SK-N-SH (cell line): ENCODE data around the gene FAM107B. TPM values are rescaled to one million over a fixed set of nuclear protein-coding genes. Genes with fewer than 3 reads are reported as not detected.

Experiments used
- CTCF ChIA-PET: fragments of 300-600, 350-600 bp; formaldehyde crosslinking; extraction: SDS; loops from one replicate; lab custom pipeline; 2021; lab: Yijun Ruan, JAX
- POLR2A ChIA-PET: fragments of 350-600 bp; sonication (Branson Sonifier 250); formaldehyde crosslinking; extraction: SDS; loops from one replicate; lab custom pipeline; 2020; ENCODE audit warnings: antibody characterized with exemption, inconsistent platforms; lab: Yijun Ruan, JAX
- DNase-seq: peaks from one replicate; pipeline ENCODE4 v3.0.0; 2012
- H2AFZ ChIP-seq: fragments of 200-600 bp; sonication (generic); 2 replicates; pipeline ENCODE4 v1.8.1; 2016; ENCODE audit warnings: antibody characterized with exemption, mild to moderate bottlenecking, low read depth
- H3F3A ChIP-seq: fragments of 200-600 bp; sonication (generic); replicated peaks from 2 replicates; pipeline ENCODE3; 2016; ENCODE audit warnings: antibody characterized with exemption, mild to moderate bottlenecking; ENCODE audit not compliant: insufficient read depth
- H3K27ac ChIP-seq, 2 experiments: fragments of 200-500 bp in 1 of 2; fragments of 200-600 bp in 1 of 2; sonication (Bioruptor generic) in 1 of 2; sonication (generic), shearing (Covaris generic) in 1 of 2; 2 replicates each; pipeline versions ENCODE4 v1.5.1 to v1.6.1; 2014 to 2016; ENCODE audit warnings: low read depth in 2 of 2, inconsistent platforms in 1 of 2, low read length in 1 of 2, mild to moderate bottlenecking in 1 of 2, mixed read lengths in 1 of 2
- H3K27me3 ChIP-seq: fragments of 200-600 bp; sonication (generic), shearing (Covaris generic); 2 replicates; pipeline ENCODE4 v1.6.1; 2016; ENCODE audit warnings: mixed run types; ENCODE audit not compliant: insufficient read depth
- H3K36me3 ChIP-seq, 2 experiments: fragments of 200-500 bp in 1 of 2; fragments of 200-600 bp in 1 of 2; sonication (Bioruptor generic) in 1 of 2; sonication (generic) in 1 of 2; replicated peaks in 1 of 2; 2 replicates each; pipeline versions ENCODE3 to v1.5.1; 2014 to 2016; ENCODE audit warnings: low read length in 1 of 2, mild to moderate bottlenecking in 1 of 2; ENCODE audit not compliant: insufficient read depth in 2 of 2, control insufficient read depth in 1 of 2
- H3K4me1 ChIP-seq, 2 experiments: fragments of 200-500 bp in 1 of 2; fragments of 200-600 bp in 1 of 2; sonication (Bioruptor generic) in 1 of 2; sonication (generic), shearing (Covaris generic) in 1 of 2; 2 replicates each; pipeline versions ENCODE4 v1.5.1 to v1.6.1; 2014 to 2016; ENCODE audit warnings: low read depth in 1 of 2, low read length in 1 of 2, mixed run types in 1 of 2; ENCODE audit not compliant: insufficient read depth in 2 of 2, control insufficient read depth in 1 of 2
- H3K4me2 ChIP-seq: fragments of 200-600 bp; sonication (generic), shearing (Covaris generic); 2 replicates; pipeline ENCODE4 v1.6.1; 2017; ENCODE audit warnings: mixed run types
- H3K4me3 ChIP-seq, 2 experiments: fragments of 200-500 bp in 1 of 2; fragments of 200-600 bp in 1 of 2; sonication (Bioruptor generic) in 1 of 2; sonication (generic), shearing (Covaris generic) in 1 of 2; 2 replicates each; pipeline versions ENCODE4 v1.5.1 to v1.8.1; 2014 to 2016; ENCODE audit warnings: low read depth in 2 of 2, inconsistent platforms in 1 of 2, low read length in 1 of 2, mild to moderate bottlenecking in 1 of 2, mixed read lengths in 1 of 2, moderate library complexity in 1 of 2
- H3K79me2 ChIP-seq: fragments of 200-600 bp; sonication (generic); 2 replicates; pipeline ENCODE4 v1.8.1; 2017; ENCODE audit warnings: mild to moderate bottlenecking; ENCODE audit not compliant: insufficient read depth
- H3K9ac ChIP-seq: fragments of 200-600 bp; sonication (generic); 2 replicates; pipeline ENCODE4 v1.6.1; 2017; ENCODE audit warnings: mixed run types
- H3K9me2 ChIP-seq: fragments of 200-600 bp; sonication (generic); 2 replicates; pipeline ENCODE4 v1.6.1; 2017; ENCODE audit warnings: mixed run types
- H3K9me3 ChIP-seq: fragments of 200-600 bp; sonication (generic); 2 replicates; pipeline ENCODE4 v1.6.1; 2017; ENCODE audit warnings: mixed run types, mild to moderate bottlenecking, moderate library complexity
- H4K20me1 ChIP-seq: fragments of 200-600 bp; sonication (generic); 2 replicates; pipeline ENCODE4 v1.6.1; 2017; ENCODE audit warnings: mild to moderate bottlenecking, mixed run types; ENCODE audit not compliant: insufficient read depth
- FOSL2 ChIP-seq: IDR thresholded peaks from 2 replicates; pipeline ENCODE4 v1.4.0; 2012; ENCODE audit warnings: low read depth, mild to moderate bottlenecking, moderate library complexity, borderline replicate concordance
- FOXM1 ChIP-seq: IDR thresholded peaks from 2 replicates; pipeline ENCODE4 v1.4.0; 2012; ENCODE audit warnings: low read depth, mild to moderate bottlenecking
- GABPA ChIP-seq: IDR thresholded peaks from 2 replicates; pipeline ENCODE4 v1.4.0; 2012; ENCODE audit warnings: low read depth, mild to moderate bottlenecking
- GATA2 ChIP-seq: sonication (generic); formaldehyde crosslinking; IDR thresholded peaks from 2 replicates; pipeline ENCODE4 v1.5.0; 2020; ENCODE audit warnings: mild to moderate bottlenecking, missing genetic modification reagents
- MXI1 ChIP-seq: IDR thresholded peaks from 2 replicates; pipeline ENCODE4 v1.6.1; 2012; ENCODE audit warnings: mild to moderate bottlenecking, low read depth, low read length, improper control_type of control experiment
- NFIC ChIP-seq: IDR thresholded peaks from 2 replicates; pipeline ENCODE4 v1.4.0; 2012; ENCODE audit warnings: borderline replicate concordance
- NRF1 ChIP-seq: IDR thresholded peaks from 2 replicates; pipeline ENCODE4 v1.6.1; 2012; ENCODE audit warnings: low read depth, mild to moderate bottlenecking, low read length
- PBX3 ChIP-seq: IDR thresholded peaks from 2 replicates; pipeline ENCODE4; 2012
- POLR2AphosphoS5 ChIP-seq: IDR thresholded peaks from 2 replicates; pipeline ENCODE4 v1.6.1; 2012; ENCODE audit warnings: low read depth, low read length
- RCOR1 ChIP-seq: fragments of 150-350 bp; IDR thresholded peaks from 2 replicates; pipeline ENCODE4 v1.6.1; 2017; ENCODE audit warnings: antibody characterized with exemption, low read length
- RXRA ChIP-seq: IDR thresholded peaks from 2 replicates; pipeline ENCODE4 v1.4.0; 2012; ENCODE audit warnings: low read depth, mild to moderate bottlenecking, borderline replicate concordance
- SIN3A ChIP-seq: IDR thresholded peaks from 2 replicates; pipeline ENCODE4 v1.6.1; 2012; ENCODE audit warnings: low read depth, mild to moderate bottlenecking, low read length, moderate library complexity, borderline replicate concordance
- TCF12 ChIP-seq: IDR thresholded peaks from 2 replicates; pipeline ENCODE4 v1.4.0; 2012
- WGBS: methylation state at CpG from one replicate; pipeline ENCODE4 v1.1.6; 2017; ENCODE audit warnings: low lambda C conversion rate; 5-methylcytosine and 5-hydroxymethylcytosine counted together
- polyA plus RNA-seq, 3 experiments: library from polyadenylated mRNA; depleted of rRNA; stranded (reverse); fragments of >200 nt; gene quantifications; 2 replicates each; pipeline ENCODE4 v1.2.3, GENCODE V29; 2012
- TF ChIP-seq, protein P1 (sequence below): IDR thresholded peaks from 2 replicates; pipeline ENCODE4 v1.4.0; 2012; ENCODE audit warnings: low read depth, borderline replicate concordance

The FAM107B gene
- polyA plus RNA-seq, 1 of the 3 experiments (the other 2 are of a cell fraction): 1.0 TPM

GRCh38 chr10:14532473-14533251, 242.0 kb downstream of the FAM107B start:
- 67% methylated on average over 17 of the region's 17 CpGs for WGBS
- H3K4me2 ChIP-seq: no peak overlapping the region
- no peak overlapping the region for H3K9ac ChIP-seq
- no peaks in the 10 kb centered on the region for H3K36me3 ChIP-seq
- no peaks in the 10 kb centered on the region; a peak in 1 of 4 replicates for H3K4me1 ChIP-seq
- no peak overlapping the region for H2AFZ ChIP-seq
- CTCF ChIA-PET: interaction anchor here (6.5 kb wide), 1 partner anchor 290 kb away, joined by 54 read pairs; no protein-coding TSS in a partner anchor
- no peaks in the 10 kb centered on the region for H3K27me3 ChIP-seq
- TF ChIP-seq TCF12 (no peak), NRF1 (no peak), RXRA (no peak), GATA2 (CRISPR knock-in tag) (no peak), GABPA (no peak), PBX3 (no peak)
- no peaks in the 10 kb centered on the region for H3K9me2 ChIP-seq
- no peaks in the 10 kb centered on the region for H3K9me3 ChIP-seq
- DNase-seq: no peak
- H3K79me2 ChIP-seq: no peaks in the 10 kb centered on the region
- H4K20me1 ChIP-seq: no peaks in the 10 kb centered on the region
- H3K4me3 ChIP-seq: no peak overlapping the region
- H3F3A ChIP-seq: no peaks in the 10 kb centered on the region
- no peak overlapping the region for H3K27ac ChIP-seq
- POLR2A ChIA-PET: no interaction called here

DNA sequence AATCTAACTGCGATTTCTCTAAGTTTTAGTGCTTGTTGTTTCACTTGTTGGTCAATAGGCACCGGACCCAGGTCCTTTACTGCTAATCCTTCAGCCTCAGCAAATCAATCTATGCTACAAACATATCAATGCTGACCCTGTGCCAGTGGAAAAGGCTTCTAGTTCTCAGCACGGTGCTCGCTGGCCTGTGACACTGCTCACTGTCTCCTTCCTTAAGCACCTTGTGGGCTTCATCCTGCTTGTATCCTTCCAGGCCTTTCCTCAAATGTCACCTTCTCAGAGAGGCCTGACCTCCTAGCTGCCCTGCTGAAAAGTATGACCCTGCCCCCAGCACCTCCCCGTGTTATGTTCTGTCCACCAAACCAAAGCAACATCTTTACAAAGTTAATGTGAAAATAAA, 242.7 kb downstream of the FAM107B start:
- Histone ChIP-seq H3K4me2 (no peak overlapping the region), H3K27me3 (no peaks in the 10 kb centered on the region), H3K27ac (no peak overlapping the region), H3K9ac (no peak overlapping the region), H3K9me2 (no peaks in the 10 kb centered on the region), H3K9me3 (no peaks in the 10 kb centered on the region), H3K79me2 (no peaks in the 10 kb centered on the region), H3K4me1 (no peaks in the 10 kb centered on the region; a peak in 1 of 4 replicates), H3K36me3 (no peaks in the 10 kb centered on the region), H3F3A (no peaks in the 10 kb centered on the region), H4K20me1 (no peaks in the 10 kb centered on the region), H2AFZ (no peak overlapping the region), H3K4me3 (no peak overlapping the region)
- no peak for DNase-seq
- ChIA-PET CTCF (no interaction called here), POLR2A (no interaction called here)
- TF ChIP-seq TCF12 (no peak), SIN3A (no peak)
- TF ChIP-seq, all 33 proteins: peak for 0
- 90% methylated on average over 5 of the region's 5 CpGs for WGBS

- Histone ChIP-seq H3K9me3 (no peaks in the 10 kb centered on the region), H3F3A (no peaks in the 10 kb centered on the region), H3K4me1 (no peaks in the 10 kb centered on the region; a peak in 1 of 4 replicates), H3K27me3 (no peaks in the 10 kb centered on the region), H3K4me3 (no peak overlapping the region), H3K36me3 (no peaks in the 10 kb centered on the region), H3K4me2 (no peak overlapping the region), H3K9ac (no peak overlapping the region), H3K9me2 (no peaks in the 10 kb centered on the region), H3K79me2 (no peaks in the 10 kb centered on the region), H2AFZ (no peak overlapping the region), H4K20me1 (no peaks in the 10 kb centered on the region), H3K27ac (no peak overlapping the region)
- POLR2A ChIA-PET: no interaction called here
- DNase-seq: no peak
- 71% methylated on average over 5 of the region's 5 CpGs for WGBS
- CTCF ChIA-PET: interaction anchor here (1.2 kb wide), 1 partner anchor 577 kb away, joined by 5 read pairs; no protein-coding TSS in a partner anchor
- no peak for TF ChIP-seq NFIC
- TF ChIP-seq POLR2AphosphoS5: no peak
- TF ChIP-seq MXI1: no peak
- TF ChIP-seq RCOR1: no peak
- TF ChIP-seq, protein P1, sequence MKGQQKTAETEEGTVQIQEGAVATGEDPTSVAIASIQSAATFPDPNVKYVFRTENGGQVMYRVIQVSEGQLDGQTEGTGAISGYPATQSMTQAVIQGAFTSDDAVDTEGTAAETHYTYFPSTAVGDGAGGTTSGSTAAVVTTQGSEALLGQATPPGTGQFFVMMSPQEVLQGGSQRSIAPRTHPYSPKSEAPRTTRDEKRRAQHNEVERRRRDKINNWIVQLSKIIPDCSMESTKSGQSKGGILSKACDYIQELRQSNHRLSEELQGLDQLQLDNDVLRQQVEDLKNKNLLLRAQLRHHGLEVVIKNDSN: no peak
- no peak for TF ChIP-seq FOXM1
- TF ChIP-seq FOSL2: no peak
- no peak for TF ChIP-seq TCF12
Measured at GRCh38 chr10:14530465-14530864, 244.2 kb downstream of the FAM107B start.
